ENCODE data around the gene MAPK6. TPM values are rescaled to one million over a fixed set of nuclear protein-coding genes. Genes with fewer than 3 reads are reported as not detected.

Gene MAPK6
- total and polyA plus RNA-seq, 9 of the 15 experiments (the other 6 are each of a cell fraction or from before 2014, with no cell fraction given) = 28.5 to 97.1 (median 74.0) TPM

- WGBS (ENCODE audit: insufficient coverage, low coverage, missing lambda C conversion rate) = 38% methylated on average over 2 of the region's 2 CpGs
- H3K9ac ChIP-seq (ENCODE audit: insufficient read depth in 1 of 2, low read depth in 2 of 2, low read length in 2 of 2) = no peak overlapping the region
These were observed 83.4 kb downstream of the MAPK6 start for GRCh38 chr15:52102463-52102862.

More at GRCh38 chr15:52102463-52102862, 83.4 kb downstream of the MAPK6 start:
- no peak overlapping the region for H3K4me2 ChIP-seq (ENCODE audit: insufficient read depth, low read length)
- in situ Hi-C loops (cut with MboI) (no loop called here), intact Hi-C loops (cut with micrococcal nuclease) (loop anchor here (5.0 kb wide), 1 partner anchor 35 kb away; no protein-coding TSS in a partner anchor)
- H3K27me3 ChIP-seq (ENCODE audit: control insufficient read depth in 2 of 2, insufficient read depth in 2 of 2, low read length in 2 of 2) = no peaks in the 10 kb centered on the region
- H3K9me3 ChIP-seq (replicated peaks; ENCODE audit: control insufficient read depth, insufficient read depth, low read depth, low read length) = no peaks in the 10 kb centered on the region
- H2AFZ ChIP-seq (ENCODE audit: low read depth, low read length) = no peak overlapping the region
- peaks cover 0 to 4% of the 10 kb centered on the region in 2 experiments; a peak in 4 of 5 replicates for H3K4me1 ChIP-seq (replicated peaks in 1 of 2; ENCODE audit: control insufficient read depth in 2 of 2, insufficient read depth in 2 of 2, low read length in 2 of 2)
- TF ChIP-seq ATF3 (IDR thresholded peaks at IDR 0.05) (peak; percentile 72), ATF3 (CRISPR knock-in tag; conservative IDR thresholded peaks at IDR 0.05) (no peak), CEBPG (CRISPR knock-in tag; IDR thresholded peaks at IDR 0.05) (peak; percentile 29; the same call in 1 of the 2 replicates), CEBPG (tag; conservative IDR thresholded peaks at IDR 0.05 in 1 of 2, IDR thresholded peaks at IDR 0.05 in 1 of 2) (peak; percentile 9 to 64; a peak in 3 of 4 replicates), RBM22 (IDR thresholded peaks at IDR 0.05; ENCODE audit: low read depth, low read length, poor library complexity, severe bottlenecking) (no peak), TEAD2 (tag; IDR thresholded peaks at IDR 0.05) (no peak), YY1 (IDR thresholded peaks at IDR 0.05; ENCODE audit: borderline replicate concordance in 1 of 3, control insufficient read depth in 1 of 3, extremely low read depth in 1 of 3, insufficient read depth in 3 of 3, insufficient read length in 1 of 3, insufficient replicate concordance in 2 of 3, low read depth in 1 of 3, low read length in 2 of 3) (no peak)
- no peaks in the 10 kb centered on the region for H3K79me2 ChIP-seq (ENCODE audit: control insufficient read depth, insufficient read depth, low read length)
- ChIA-PET POLR2A (no interaction called here), CTCF (ENCODE audit: low intra/inter-chr PET ratio) (no interaction called here)
- no peaks in the 10 kb centered on the region for H3K9me1 ChIP-seq (ENCODE audit: control insufficient read depth, insufficient read depth, low read length)
- FAIRE-seq = no peak
- BruUV-seq (replicated peaks) = no TSS peak
- ATAC-seq = no peak
- no peak for DNase-seq (ENCODE audit: extremely low read depth in 1 of 4, low spot score in 3 of 4)
- no peaks in the 10 kb centered on the region for H3K36me3 ChIP-seq (ENCODE audit: control insufficient read depth, insufficient read depth, low read length)
- H3K27ac ChIP-seq (ENCODE audit: extremely low read depth, low read depth, low read length) = no peak overlapping the region
- no peak overlapping the region for H3K4me3 ChIP-seq
- H4K20me1 ChIP-seq (replicated peaks; ENCODE audit: control insufficient read depth, insufficient read depth, low read length) = no peaks in the 10 kb centered on the region

Measured in K562 (cell line).